Nephron (organoid): ENCODE results near the gene F8.
"Not testable (repeated sequence)": the region's sequence is repeated elsewhere in the genome, so short reads cannot be mapped to it uniquely, and the experiment has no call there.

Experiments used
- H3K27ac Mint-ChIP-seq, 3 experiments: 2 replicates each; pipeline ENCODE4 v1.8.0; 2020; ENCODE audit warnings: mixed read lengths in 3 of 3, mild to moderate bottlenecking in 2 of 3, moderate library complexity in 1 of 3
- H3K27me3 Mint-ChIP-seq: 2 replicates; pipeline ENCODE4 v1.8.0; 2021; ENCODE audit warnings: low read depth, mild to moderate bottlenecking, moderate library complexity, mixed read lengths
- H3K36me3 Mint-ChIP-seq: 2 replicates; pipeline ENCODE4 v1.8.0; 2020; ENCODE audit warnings: low read depth, mixed read lengths
- H3K4me1 Mint-ChIP-seq: 2 replicates; pipeline ENCODE4 v1.8.0; 2020; ENCODE audit warnings: mixed read lengths
- H3K4me3 Mint-ChIP-seq, 3 experiments: 2 replicates each; pipeline ENCODE4 v1.8.0; 2020; ENCODE audit warnings: mild to moderate bottlenecking in 3 of 3, mixed read lengths in 3 of 3, moderate library complexity in 2 of 3
- H3K9me3 Mint-ChIP-seq: 2 replicates; pipeline ENCODE4 v1.8.0; 2020; ENCODE audit warnings: mixed read lengths
- TF ChIP-seq, protein P1 (sequence below), 3 experiments: fragments of 200-600 bp; sonication (generic); IDR thresholded peaks; one replicate each; pipeline ENCODE4 v1.5.0; 2021; ENCODE audit warnings: antibody characterized with exemption in 3 of 3; ENCODE audit not compliant: unreplicated experiment in 3 of 3

The F8 gene

DNA sequence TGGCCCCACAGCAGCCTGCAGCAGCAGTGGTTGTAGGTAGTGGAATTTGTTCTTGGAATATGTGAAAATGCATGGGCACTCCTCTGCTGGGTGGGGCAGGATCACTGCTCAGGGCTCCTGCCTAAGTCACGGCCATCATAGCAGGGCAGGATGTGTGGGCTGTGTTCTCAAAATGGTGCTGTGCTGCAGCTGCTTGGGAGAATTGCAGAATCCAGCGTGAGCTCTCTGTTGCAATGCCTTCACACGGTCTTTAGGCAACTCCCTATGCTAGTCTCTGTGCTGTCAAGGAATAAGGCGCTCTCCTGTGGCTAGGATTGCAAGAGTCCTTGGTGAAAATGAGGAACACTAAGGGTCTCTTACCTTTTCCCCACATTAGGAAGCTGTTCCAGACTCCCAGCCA lies 42.9 kb downstream of the F8 start:
- TF ChIP-seq, protein P1, sequence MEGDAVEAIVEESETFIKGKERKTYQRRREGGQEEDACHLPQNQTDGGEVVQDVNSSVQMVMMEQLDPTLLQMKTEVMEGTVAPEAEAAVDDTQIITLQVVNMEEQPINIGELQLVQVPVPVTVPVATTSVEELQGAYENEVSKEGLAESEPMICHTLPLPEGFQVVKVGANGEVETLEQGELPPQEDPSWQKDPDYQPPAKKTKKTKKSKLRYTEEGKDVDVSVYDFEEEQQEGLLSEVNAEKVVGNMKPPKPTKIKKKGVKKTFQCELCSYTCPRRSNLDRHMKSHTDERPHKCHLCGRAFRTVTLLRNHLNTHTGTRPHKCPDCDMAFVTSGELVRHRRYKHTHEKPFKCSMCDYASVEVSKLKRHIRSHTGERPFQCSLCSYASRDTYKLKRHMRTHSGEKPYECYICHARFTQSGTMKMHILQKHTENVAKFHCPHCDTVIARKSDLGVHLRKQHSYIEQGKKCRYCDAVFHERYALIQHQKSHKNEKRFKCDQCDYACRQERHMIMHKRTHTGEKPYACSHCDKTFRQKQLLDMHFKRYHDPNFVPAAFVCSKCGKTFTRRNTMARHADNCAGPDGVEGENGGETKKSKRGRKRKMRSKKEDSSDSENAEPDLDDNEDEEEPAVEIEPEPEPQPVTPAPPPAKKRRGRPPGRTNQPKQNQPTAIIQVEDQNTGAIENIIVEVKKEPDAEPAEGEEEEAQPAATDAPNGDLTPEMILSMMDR (IDR thresholded peaks at IDR 0.05; ENCODE audit: unreplicated experiment in 3 of 3), result no peak
- Mint-ChIP-seq H3K4me3 (no peak overlapping the region), H3K27me3 (no peaks in the 10 kb centered on the region), H3K36me3 (no peaks in the 10 kb centered on the region), H3K27ac (no peak overlapping the region), H3K9me3 (peaks cover 12% of the 10 kb centered on the region), H3K4me1 (no peaks in the 10 kb centered on the region)

GRCh38 chrX:154968353-154968752 lies 54.2 kb downstream of the F8 start:
- H3K9me3 Mint-ChIP-seq, result peaks cover 4% of the 10 kb centered on the region
- TF ChIP-seq, protein P1 (IDR thresholded peaks at IDR 0.05; ENCODE audit: unreplicated experiment in 3 of 3), result no peak
- H3K4me3 Mint-ChIP-seq, result no peak overlapping the region
- no peaks in the 10 kb centered on the region for H3K27me3 Mint-ChIP-seq
- no peaks in the 10 kb centered on the region for H3K36me3 Mint-ChIP-seq
- no peaks in the 10 kb centered on the region for H3K4me1 Mint-ChIP-seq
- no peak overlapping the region for H3K27ac Mint-ChIP-seq

DNA sequence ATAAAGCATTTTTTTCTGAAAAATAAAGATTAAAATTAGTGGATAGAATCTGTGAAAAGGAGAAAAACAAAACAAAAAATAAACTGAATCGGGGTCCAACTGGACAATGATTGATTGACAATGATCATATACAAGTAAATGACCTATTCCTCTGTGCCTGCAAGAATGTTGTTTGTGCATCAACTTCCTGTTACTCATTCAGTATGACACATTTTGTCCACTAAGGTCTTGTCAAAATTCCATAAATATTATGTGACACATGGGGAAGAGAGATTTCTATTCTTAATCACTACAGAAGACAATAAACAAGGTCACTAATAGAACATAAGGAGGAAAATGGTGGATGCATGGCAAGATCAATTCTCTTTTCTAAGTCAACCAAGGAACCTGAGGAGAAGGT lies 54.9 kb downstream of the F8 start:
- H3K36me3 Mint-ChIP-seq, result no peaks in the 10 kb centered on the region
- H3K9me3 Mint-ChIP-seq, result peaks cover 6% of the 10 kb centered on the region
- H3K4me3 Mint-ChIP-seq, result no peak overlapping the region
- no peaks in the 10 kb centered on the region for H3K27me3 Mint-ChIP-seq
- TF ChIP-seq, protein P1 (IDR thresholded peaks at IDR 0.05; ENCODE audit: unreplicated experiment in 3 of 3), result no peak
- no peak overlapping the region for H3K27ac Mint-ChIP-seq
- H3K4me1 Mint-ChIP-seq, result no peaks in the 10 kb centered on the region

DNA sequence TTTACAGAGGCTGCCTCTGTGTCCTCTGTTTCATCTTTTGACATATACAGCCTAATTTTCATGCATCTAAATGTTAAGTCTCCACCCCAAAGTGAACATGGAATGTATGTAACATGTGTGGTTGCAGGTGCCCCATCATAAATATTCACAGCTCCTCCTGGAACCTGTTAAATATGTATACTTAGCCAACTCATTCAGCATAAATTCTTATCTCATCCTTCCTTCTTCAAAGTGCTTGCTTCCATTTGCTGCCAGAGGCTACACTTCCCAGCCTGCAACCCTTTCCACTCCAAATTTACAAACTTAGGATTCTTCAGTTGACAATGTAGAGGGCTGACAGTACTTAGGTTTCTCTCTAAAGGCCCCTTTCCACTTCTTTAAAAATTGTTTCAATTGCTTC lies 60.6 kb downstream of the F8 start:
- H3K27me3 Mint-ChIP-seq, result no peaks in the 10 kb centered on the region
- no peak overlapping the region for H3K4me3 Mint-ChIP-seq
- H3K36me3 Mint-ChIP-seq, result no peaks in the 10 kb centered on the region
- H3K9me3 Mint-ChIP-seq, result peaks cover 13% of the 10 kb centered on the region
- TF ChIP-seq, protein P1 (IDR thresholded peaks at IDR 0.05; ENCODE audit: unreplicated experiment in 3 of 3), result no peak
- H3K27ac Mint-ChIP-seq, result no peak overlapping the region
- no peaks in the 10 kb centered on the region for H3K4me1 Mint-ChIP-seq

- not testable (repeated sequence) for H3K4me1 Mint-ChIP-seq, H3K4me3 Mint-ChIP-seq, H3K27me3 Mint-ChIP-seq, H3K36me3 Mint-ChIP-seq, H3K27ac Mint-ChIP-seq
- peaks cover 24% of the 10 kb centered on the region for H3K9me3 Mint-ChIP-seq
These were observed 66.7 kb downstream of the F8 start for GRCh38 chrX:154955799-154956198.

DNA sequence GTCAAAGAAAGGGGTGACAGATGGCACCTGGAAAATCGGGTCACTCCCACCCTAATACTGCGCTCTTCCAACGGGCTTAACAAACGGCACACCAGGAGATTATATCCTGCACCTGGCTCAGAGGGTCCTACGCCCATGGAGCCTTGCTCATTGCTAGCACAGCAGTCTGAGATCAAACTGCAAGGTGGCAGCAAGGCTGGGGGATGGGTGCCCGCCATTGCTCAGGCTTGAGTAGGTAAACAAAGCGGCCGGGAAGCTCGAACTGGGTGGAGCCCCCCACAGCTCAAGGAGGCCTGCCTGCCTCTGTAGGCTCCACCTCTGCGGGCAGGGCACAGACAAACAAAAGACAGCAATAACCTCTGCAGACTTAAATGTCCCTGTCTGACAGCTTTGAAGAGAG lies 83.3 kb downstream of the F8 start:
- not testable (repeated sequence) for H3K27ac Mint-ChIP-seq, H3K36me3 Mint-ChIP-seq, H3K4me3 Mint-ChIP-seq, H3K27me3 Mint-ChIP-seq, H3K4me1 Mint-ChIP-seq
- peaks cover 21% of the 10 kb centered on the region for H3K9me3 Mint-ChIP-seq

- not testable (repeated sequence) for H3K27ac Mint-ChIP-seq, H3K4me1 Mint-ChIP-seq, H3K27me3 Mint-ChIP-seq, H3K4me3 Mint-ChIP-seq, H3K36me3 Mint-ChIP-seq
- peaks cover 19% of the 10 kb centered on the region for H3K9me3 Mint-ChIP-seq
These were observed 97.8 kb downstream of the F8 start for GRCh38 chrX:154924771-154925170.

DNA sequence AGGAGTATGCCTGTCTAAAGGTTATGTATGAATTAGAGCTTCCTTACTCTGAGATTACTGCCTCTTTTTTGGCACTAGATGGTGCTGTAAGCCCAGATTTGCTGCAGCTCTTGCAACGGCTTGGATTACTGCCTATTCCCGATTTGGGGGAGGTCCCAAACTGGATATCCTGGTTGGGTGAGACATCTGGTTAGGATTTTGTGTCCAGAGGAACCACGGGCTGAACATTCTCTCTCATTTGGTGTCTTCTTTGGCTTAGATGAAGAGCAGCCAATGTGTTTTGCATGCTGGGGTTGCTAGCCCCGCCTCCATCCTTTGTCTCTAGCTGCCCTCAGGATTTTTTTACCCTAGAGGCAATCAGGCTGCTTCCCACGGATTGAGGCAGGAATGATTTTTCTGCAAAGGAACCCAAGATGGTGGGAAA lies 104.5 kb downstream of the F8 start:
- Mint-ChIP-seq H3K27me3 (no peaks in the 10 kb centered on the region), H3K4me3 (peak overlapping the region; percentile 18 to 57 (median 42)), H3K4me1 (no peaks in the 10 kb centered on the region), H3K27ac (peak overlapping the region; percentile 60 to 81 (median 68)), H3K36me3 (no peaks in the 10 kb centered on the region), H3K9me3 (peaks cover 17% of the 10 kb centered on the region)
- TF ChIP-seq, protein P1 (IDR thresholded peaks at IDR 0.05; ENCODE audit: unreplicated experiment in 3 of 3), result peak; percentile 54 to 59 (median 58)
